ENCODE data around the gene ZNF225. TPM values are rescaled to one million over a fixed set of nuclear protein-coding genes. Genes with fewer than 3 reads are reported as not detected.
"Not testable (repeated sequence)": the region's sequence is repeated elsewhere in the genome, so short reads cannot be mapped to it uniquely, and the experiment has no call there.

Gene ZNF225
- total RNA-seq, 2 experiments from 2014 or later, result 7.8 to 9.2 TPM

- ATAC-seq (ENCODE audit: low read depth) (peak; percentile 25), DNase-seq (no peak)
- peaks cover 43% of the 10 kb centered on the region for H3K36me3 Mint-ChIP-seq
- peaks cover 17% of the 10 kb centered on the region for H3K4me1 Mint-ChIP-seq
- H3K27me3 Mint-ChIP-seq, result no peaks in the 10 kb centered on the region
- peaks cover 13% of the 10 kb centered on the region for H3K9me3 Mint-ChIP-seq
- peak overlapping the region; percentile 99 for H3K4me3 Mint-ChIP-seq
- H3K27ac Mint-ChIP-seq, result peak overlapping the region; percentile 91
- POLR2A ChIA-PET, result interaction anchor here (2.1 kb wide), 1 partner anchor 19 kb away, joined by 9 read pairs; no protein-coding TSS in a partner anchor
Measured at GRCh38 chr19:44113784-44114390, 688 bp downstream of the ZNF225 start.

GRCh38 chr19:44121162-44121561 is 8.0 kb downstream of the ZNF225 start:
- not testable (repeated sequence) for ATAC-seq (ENCODE audit: low read depth); H3K4me1 Mint-ChIP-seq
- peaks cover 44% of the 10 kb centered on the region for H3K9me3 Mint-ChIP-seq

GRCh38 chr19:44131955-44132354 is 18.8 kb downstream of the ZNF225 start:
- ATAC-seq (ENCODE audit: low read depth) (no peak), DNase-seq (no peak)
- H3K27ac Mint-ChIP-seq, result no peak overlapping the region
- no peaks in the 10 kb centered on the region for H3K27me3 Mint-ChIP-seq
- no peaks in the 10 kb centered on the region for H3K4me1 Mint-ChIP-seq
- peaks cover 17% of the 10 kb centered on the region for H3K9me3 Mint-ChIP-seq
- POLR2A ChIA-PET, result no interaction called here
- peaks cover 35% of the 10 kb centered on the region for H3K36me3 Mint-ChIP-seq
- H3K4me3 Mint-ChIP-seq, result no peak overlapping the region

More at GRCh38 chr19:44121162-44121561, 8.0 kb downstream of the ZNF225 start:
- H3K27ac Mint-ChIP-seq, DNase-seq, H3K4me3 Mint-ChIP-seq, H3K27me3 Mint-ChIP-seq, POLR2A ChIA-PET: not testable (repeated sequence)
- H3K36me3 Mint-ChIP-seq, result peaks cover 87% of the 10 kb centered on the region

- Mint-ChIP-seq H3K4me3 (peak within 1 kb of the TSS; percentile 93), H3K9me3 (peaks cover 14% of the 10 kb centered on the region), H3K4me1 (peaks cover 7% of the 10 kb centered on the region), H3K27ac (peak within 1 kb of the TSS; percentile 82), H3K36me3 (peaks cover 27% of the 10 kb centered on the region), H3K27me3 (no peaks in the 10 kb centered on the region)
- POLR2A ChIA-PET, result interaction anchor here (1.0 to 2.1 kb wide), 3 partner anchors 23 to 163 kb away, joined by 4 to 9 read pairs (median 4); partner anchors contain the start of genes ZNF226 and ZNF227
- DNase-seq (peak; percentile 67), ATAC-seq (ENCODE audit: low read depth) (peak; percentile 75)
Measured at GRCh38 chr19:44141191-44142058, 28.2 kb downstream of the ZNF225 start, which contains the start of gene ZNF234. ZNF234 (plus strand) TSS chr19:44141554; CDS start chr19:44144633, 3,079 bp downstream.

DNA sequence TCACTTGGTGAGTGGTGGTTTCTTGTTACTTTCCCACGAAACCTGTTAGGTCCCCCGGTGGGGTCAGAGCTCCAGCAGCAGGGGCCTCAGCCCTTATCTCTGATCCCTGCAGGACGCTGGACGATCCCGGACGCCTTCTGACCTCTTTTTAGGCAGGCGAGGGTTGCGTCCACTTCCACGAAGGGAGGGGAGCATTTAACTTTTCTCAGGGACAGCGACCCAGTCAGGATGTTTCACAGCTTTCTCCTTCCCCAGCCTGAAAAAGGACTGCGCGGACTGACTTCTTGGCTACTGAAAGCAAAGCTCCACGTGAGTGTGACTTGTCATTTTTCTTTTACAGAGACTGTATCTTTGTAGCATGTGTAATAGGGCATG is 28.8 kb downstream of the ZNF225 start:
- ATAC-seq (ENCODE audit: low read depth) (no peak), DNase-seq (peak; percentile 35)
- H3K36me3 Mint-ChIP-seq, result peaks cover 29% of the 10 kb centered on the region
- H3K27ac Mint-ChIP-seq, result peak overlapping the region; percentile 82
- H3K4me1 Mint-ChIP-seq, result peaks cover 7% of the 10 kb centered on the region
- H3K4me3 Mint-ChIP-seq, result peak overlapping the region; percentile 93
- H3K27me3 Mint-ChIP-seq, result no peaks in the 10 kb centered on the region
- POLR2A ChIA-PET, result interaction anchor here (1.0 to 2.1 kb wide), 3 partner anchors 23 to 162 kb away, joined by 4 to 9 read pairs (median 4); partner anchors contain the start of genes ZNF226 and ZNF227
- H3K9me3 Mint-ChIP-seq, result peaks cover 14% of the 10 kb centered on the region

DNA sequence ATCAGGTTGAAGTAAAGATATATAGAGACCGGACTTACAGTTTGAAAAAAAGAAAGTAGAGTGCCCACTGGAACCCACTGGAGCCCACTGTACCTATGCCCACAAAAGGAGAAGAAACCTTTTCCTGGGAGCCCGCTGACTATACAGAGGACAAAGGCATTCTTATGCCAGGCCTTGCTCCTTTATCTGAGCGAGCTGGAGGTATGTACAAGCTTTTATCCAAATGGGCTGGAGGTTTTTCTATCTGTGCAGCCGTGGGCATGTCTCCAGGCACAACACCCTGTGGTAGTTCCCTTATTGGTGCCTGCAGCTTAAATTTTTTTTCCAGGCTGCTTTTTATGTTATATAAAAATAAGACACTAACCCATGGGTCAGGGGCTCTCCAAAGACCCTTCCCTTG is 36.6 kb downstream of the ZNF225 start:
- no peak overlapping the region for H3K27ac Mint-ChIP-seq
- H3K9me3 Mint-ChIP-seq, result peaks cover 18% of the 10 kb centered on the region
- POLR2A ChIA-PET, result no interaction called here

GRCh38 chr19:44151491-44151890 is 38.3 kb downstream of the ZNF225 start:
- Mint-ChIP-seq H3K27ac (no peak overlapping the region), H3K4me3 (no peak overlapping the region), H3K9me3 (peaks cover 22% of the 10 kb centered on the region), H3K4me1 (no peaks in the 10 kb centered on the region), H3K36me3 (peaks cover 86% of the 10 kb centered on the region), H3K27me3 (no peaks in the 10 kb centered on the region)
- DNase-seq (no peak), ATAC-seq (ENCODE audit: low read depth) (no peak)
- POLR2A ChIA-PET, result interaction anchor here (1.2 kb wide), 1 partner anchor 13 kb away, joined by 4 read pairs; the partner anchor contains the start of gene ZNF226

More for the DNA sequence above, 36.6 kb downstream of the ZNF225 start:
- Mint-ChIP-seq H3K4me3 (no peak overlapping the region), H3K27me3 (no peaks in the 10 kb centered on the region), H3K36me3 (peaks cover 91% of the 10 kb centered on the region), H3K4me1 (no peaks in the 10 kb centered on the region)
- ATAC-seq (ENCODE audit: low read depth) (no peak), DNase-seq (no peak)

DNA sequence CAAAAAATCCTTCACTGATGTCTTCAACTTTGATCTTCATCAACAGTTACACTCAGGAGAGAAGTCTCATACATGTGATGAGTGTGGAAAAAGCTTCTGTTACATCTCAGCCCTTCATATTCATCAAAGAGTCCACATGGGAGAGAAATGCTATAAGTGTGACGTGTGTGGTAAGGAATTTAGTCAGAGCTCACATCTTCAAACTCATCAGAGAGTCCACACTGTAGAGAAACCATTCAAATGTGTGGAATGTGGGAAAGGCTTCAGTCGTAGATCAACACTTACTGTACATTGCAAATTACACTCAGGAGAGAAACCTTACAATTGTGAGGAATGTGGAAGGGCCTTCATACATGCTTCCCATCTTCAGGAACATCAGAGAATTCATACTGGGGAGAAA is 43.3 kb downstream of the ZNF225 start:
- Mint-ChIP-seq H3K9me3 (peaks cover 37% of the 10 kb centered on the region), H3K36me3 (peaks cover 63% of the 10 kb centered on the region), H3K27me3 (no peaks in the 10 kb centered on the region), H3K4me3 (no peak overlapping the region), H3K27ac (no peak overlapping the region), H3K4me1 (no peaks in the 10 kb centered on the region)
- no peak for DNase-seq
- ATAC-seq (ENCODE audit: low read depth), result no peak
- POLR2A ChIA-PET, result no interaction called here

DNA sequence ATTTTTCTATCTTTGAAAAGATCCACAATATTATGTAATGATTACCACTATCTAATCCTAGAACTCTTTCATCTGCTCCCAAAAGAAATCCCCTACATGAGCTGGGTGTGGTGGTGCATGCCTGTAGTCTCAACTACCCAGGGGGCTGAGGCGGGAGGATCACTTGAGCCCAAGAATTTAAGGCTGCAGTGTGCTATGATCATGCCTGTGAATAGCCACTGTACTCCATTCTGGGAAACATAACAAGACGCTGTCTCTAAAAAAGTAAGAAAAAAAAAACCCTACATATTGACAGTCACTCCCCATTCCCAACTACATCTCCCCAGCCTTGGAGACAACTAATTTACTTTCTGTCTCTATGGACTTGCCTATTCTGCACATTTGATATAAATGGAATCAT is 50.6 kb downstream of the ZNF225 start:
- no peaks in the 10 kb centered on the region for H3K27me3 Mint-ChIP-seq
- ATAC-seq (ENCODE audit: low read depth) (no peak), DNase-seq (no peak)
- H3K4me3 Mint-ChIP-seq, result no peak overlapping the region
- H3K4me1 Mint-ChIP-seq, result peaks cover 22% of the 10 kb centered on the region
- H3K27ac Mint-ChIP-seq, result no peak overlapping the region
- H3K36me3 Mint-ChIP-seq, result peaks cover 24% of the 10 kb centered on the region
- POLR2A ChIA-PET, result interaction anchor here (1.2 to 2.3 kb wide), 2 partner anchors 13 to 337 kb away, joined by 4 to 10 read pairs; partner anchors contain the start of gene ZNF180
- peaks cover 32% of the 10 kb centered on the region for H3K9me3 Mint-ChIP-seq

- Mint-ChIP-seq H3K27me3 (no peaks in the 10 kb centered on the region), H3K4me3 (peak overlapping the region; percentile 91), H3K27ac (peak overlapping the region; percentile 86), H3K36me3 (peaks cover 27% of the 10 kb centered on the region), H3K9me3 (peaks cover 32% of the 10 kb centered on the region), H3K4me1 (peaks cover 22% of the 10 kb centered on the region)
- DNase-seq (no peak), ATAC-seq (ENCODE audit: low read depth) (no peak)
- POLR2A ChIA-PET, result interaction anchor here (0.6 to 2.3 kb wide), 9 partner anchors 11 to 337 kb away, joined by 3 to 10 read pairs (median 4); partner anchors contain the start of genes ZNF180, ZNF227, ZNF283 and ZNF45
Measured at GRCh38 chr19:44164327-44164672, 51.1 kb downstream of the ZNF225 start.

DNA sequence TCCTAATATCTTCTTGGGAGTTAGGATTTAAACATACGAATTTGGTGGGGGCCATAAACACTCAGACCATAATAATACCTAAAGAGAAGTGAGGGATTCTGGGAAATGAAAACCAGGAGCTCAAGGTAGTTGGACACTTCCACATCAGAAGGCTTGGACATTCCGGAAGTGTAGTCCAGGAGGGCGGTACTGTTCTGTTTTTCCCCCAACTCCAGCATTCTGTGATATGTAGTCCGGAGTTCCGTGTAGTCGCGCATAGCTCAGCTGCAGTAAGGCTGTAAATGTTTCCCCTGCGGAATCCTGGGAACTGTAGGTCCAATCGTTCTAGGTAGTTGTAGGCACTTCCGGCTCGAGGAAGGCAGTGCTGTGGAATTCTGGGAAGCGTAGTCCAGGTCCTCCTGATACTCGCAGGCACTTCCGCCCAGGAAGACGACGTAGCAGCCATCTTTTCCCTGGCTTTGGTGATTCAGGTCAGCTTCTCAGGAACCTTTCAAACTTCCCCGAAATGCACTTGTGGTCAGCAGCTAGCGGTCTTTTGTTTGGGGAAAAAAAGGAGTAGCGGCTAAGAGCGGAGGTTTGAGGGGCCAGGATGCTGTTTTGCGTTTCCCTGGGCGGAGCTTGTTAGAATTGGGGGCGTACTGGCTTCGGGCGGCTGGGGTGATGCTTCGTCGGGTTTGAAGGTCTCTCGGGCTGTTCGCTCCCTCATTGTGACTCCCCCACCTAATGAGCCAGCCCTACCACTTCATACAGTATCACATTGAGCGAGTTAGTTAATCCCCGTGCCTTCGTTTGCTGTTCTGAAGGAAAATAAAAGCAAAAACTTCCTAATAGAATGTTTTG is 51.7 kb downstream of the ZNF225 start, which contains the start of gene ZNF226:
ZNF226 (plus strand) TSS at position 428 of the 840 bp plus-strand sequence. CDS start 4,981 bp downstream, outside the sequence.
- Mint-ChIP-seq H3K27ac (peak within 1 kb of the TSS; percentile 86), H3K9me3 (peaks cover 31% of the 10 kb centered on the region), H3K4me1 (peaks cover 22% of the 10 kb centered on the region), H3K36me3 (peaks cover 33% of the 10 kb centered on the region), H3K27me3 (no peaks in the 10 kb centered on the region), H3K4me3 (peak within 1 kb of the TSS; percentile 91)
- ATAC-seq (ENCODE audit: low read depth) (peak; percentile 85), DNase-seq (peak; percentile 71)
- POLR2A ChIA-PET, result interaction anchor here (0.6 to 2.3 kb wide), 10 partner anchors 12 to 410 kb away, joined by 3 to 10 read pairs (median 4); partner anchors contain the start of genes SMG9, ZNF180, ZNF227 and ZNF283

- H3K27me3 Mint-ChIP-seq; H3K27ac Mint-ChIP-seq; DNase-seq; H3K4me3 Mint-ChIP-seq; ATAC-seq (ENCODE audit: low read depth): not testable (repeated sequence)
- Mint-ChIP-seq H3K36me3 (peaks cover 85% of the 10 kb centered on the region), H3K4me1 (peaks cover 12% of the 10 kb centered on the region), H3K9me3 (peaks cover 37% of the 10 kb centered on the region)
- POLR2A ChIA-PET, result interaction anchor here (0.7 kb wide), 1 partner anchor 25 kb away, joined by 3 read pairs; no protein-coding TSS in a partner anchor
Measured at GRCh38 chr19:44170660-44171059, 57.5 kb downstream of the ZNF225 start.
